Right lobe of liver (tissue), 6 donors: ENCODE measurements around the gene CLCN1. TPM values are rescaled to one million over a fixed set of nuclear protein-coding genes. Genes with fewer than 3 reads are reported as not detected.

Source experiments
- ATAC-seq, 4 donors: fragments of 200-7000 bp; cut with Tn5 transposase; one replicate each; pipeline ENCODE4 v1.9.1; 2020; ENCODE audit warnings: mild to moderate bottlenecking in 4 of 4, moderate library complexity in 4 of 4
- DNase-seq, 3 donors: peaks; one replicate each; pipeline ENCODE4 v3.0.0-alpha.2; 2020
- H3K27ac ChIP-seq, 3 donors: fragments of 200-600 bp; one replicate each; pipeline ENCODE4 v1.8.0; 2022
- H3K27me3 ChIP-seq, 2 donors: fragments of 200-600 bp; one replicate each; pipeline ENCODE4 v1.8.0; 2022
- H3K36me3 ChIP-seq, 4 donors: fragments of 200-600 bp; sonication (generic) in 1 of 4; one replicate each; pipeline versions ENCODE4 v1.5.1 to v1.8.0; 2017 to 2022; ENCODE audit warnings: control low read depth in 1 of 4
- H3K4me1 ChIP-seq, 4 donors: fragments of 200-600 bp; sonication (generic) in 1 of 4; one replicate each; pipeline versions ENCODE4 v1.5.1 to v1.8.0; 2017 to 2022; ENCODE audit warnings: control low read depth in 1 of 4
- H3K4me3 ChIP-seq, 3 donors: fragments of 200-600 bp; one replicate each; pipeline ENCODE4 v1.8.0; 2022
- H3K9me3 ChIP-seq, 4 donors: fragments of 200-600 bp; sonication (generic) in 1 of 4; one replicate each; pipeline versions ENCODE4 v1.5.1 to v1.8.0; 2017 to 2022; ENCODE audit warnings: control low read depth in 1 of 4
- POLR2A ChIP-seq: fragments of 450-650 bp; IDR thresholded peaks from one replicate; pipeline ENCODE4 v1.6.1; 2017; ENCODE audit warnings: antibody characterized with exemption, mild to moderate bottlenecking
- WGBS: methylation state at CpG from one replicate; pipeline ENCODE4 v1.1.6; 2018; ENCODE audit warnings: low coverage, low lambda C conversion rate; ENCODE audit not compliant: insufficient coverage; ENCODE audit errors: missing lambda C conversion rate; 5-methylcytosine and 5-hydroxymethylcytosine counted together
- intact Hi-C, 2 donors: fragments of 100-400 bp; cut with DNase I; formaldehyde crosslinking; loops; one replicate each; pipeline versions ENCODE4 v1.11.2 to v1.14.1; 2022
- total RNA-seq, 6 experiments: library from RNA; depleted of rRNA in 2 of 6; stranded (reverse); fragments of >200 nt in 2 of 6; fragmentation: NEBNext Ultra II Directional in 3 of 6; extraction: Animal tissue kit (Norgen Biotek cat#: 25700) in 3 of 6; gene quantifications; one replicate each; pipeline versions ENCODE4 v1.1.0 to v1.2.4, GENCODE V29; 2016 to 2023
- TF ChIP-seq, protein P1 (sequence below), 4 donors: fragments of 200-600 bp in 3 of 4; fragments of 450-650 bp in 1 of 4; IDR thresholded peaks; one replicate each; pipeline versions ENCODE4 v1.5.1 to v1.8.0; 2016 to 2022; ENCODE audit warnings: antibody characterized with exemption in 4 of 4, mild to moderate bottlenecking in 2 of 4
- donor health status: DM: no; HTN: yes; CAD: no.
- donor health status: DM: no; HTN: no; CAD: no.
- donor health status: DM: no; HTN: no; CAD: no.
- donor health status: DM: no; HTN: yes; CAD: no.
- donor health status: DM: no; HTN: yes; CAD: no.

Gene CLCN1
- total RNA-seq, 6 experiments from 2014 or later: not detected

DNA sequence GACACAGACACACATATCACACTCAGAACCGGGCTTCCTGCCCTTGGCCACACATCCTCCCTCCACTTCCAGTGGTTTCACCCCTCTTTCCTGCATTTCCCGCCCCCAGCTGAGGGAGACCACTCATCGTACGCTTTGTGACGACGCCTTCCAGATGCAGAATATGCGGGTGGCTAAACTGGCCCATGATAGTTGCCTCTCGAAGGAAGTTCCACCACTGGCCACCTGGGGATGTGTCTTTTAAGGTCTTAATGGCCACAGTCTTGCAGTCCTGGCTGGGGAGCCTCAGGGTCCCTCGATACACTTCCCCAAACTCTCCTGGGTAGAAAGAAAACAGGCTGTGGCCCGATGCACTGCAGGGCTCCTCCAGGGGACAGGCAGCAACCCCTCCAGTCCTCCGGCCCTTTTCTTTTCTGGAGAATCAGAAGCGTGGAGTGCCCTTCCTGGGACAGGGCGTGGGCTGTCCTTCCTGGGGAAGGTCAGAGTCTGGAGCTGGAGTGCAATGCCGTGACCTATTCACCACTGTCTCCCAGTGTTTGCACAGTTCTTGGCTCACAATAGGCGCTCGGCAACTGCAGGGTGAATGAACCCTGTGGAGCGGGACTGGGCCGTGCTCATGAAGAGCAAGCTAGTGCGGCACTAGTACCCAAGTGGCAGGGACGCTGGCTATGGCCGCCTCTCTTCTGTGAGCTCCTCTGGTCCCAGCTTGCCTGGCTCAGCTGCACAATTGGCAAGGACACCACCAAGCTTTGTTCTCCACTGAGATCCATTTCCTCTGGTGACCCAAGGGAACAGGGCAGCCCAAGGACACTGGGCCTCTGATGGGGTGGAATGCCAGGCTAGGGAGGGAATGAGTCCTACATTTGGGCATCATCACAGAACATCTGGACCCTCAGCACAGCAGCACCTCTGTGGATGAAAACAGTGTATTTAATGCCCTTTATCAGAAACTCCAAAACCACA, 79.6 kb downstream of the CLCN1 start:
- intact Hi-C loops: no loop called here
- 18% methylated on average over 12 of the region's 21 CpGs for WGBS
- H3K4me1 ChIP-seq: peaks cover 0 to 66% (median 36%) of the 10 kb centered on the region in 4 donors
- H3K27me3 ChIP-seq: no peaks in the 10 kb centered on the region
- peaks cover 0 to 10% (median 2%) of the 10 kb centered on the region in 4 donors for H3K36me3 ChIP-seq
- ATAC-seq (peak; percentile 80 to 88 (median 83)), DNase-seq (peak; percentile 88 to 95 (median 94))
- H3K9me3 ChIP-seq: no peaks in the 10 kb centered on the region
- peak overlapping the region in 1 of 3 donors; percentile 17 for H3K4me3 ChIP-seq
- H3K27ac ChIP-seq: peak overlapping the region in 1 of 3 donors; percentile 65
- TF ChIP-seq, protein P1, sequence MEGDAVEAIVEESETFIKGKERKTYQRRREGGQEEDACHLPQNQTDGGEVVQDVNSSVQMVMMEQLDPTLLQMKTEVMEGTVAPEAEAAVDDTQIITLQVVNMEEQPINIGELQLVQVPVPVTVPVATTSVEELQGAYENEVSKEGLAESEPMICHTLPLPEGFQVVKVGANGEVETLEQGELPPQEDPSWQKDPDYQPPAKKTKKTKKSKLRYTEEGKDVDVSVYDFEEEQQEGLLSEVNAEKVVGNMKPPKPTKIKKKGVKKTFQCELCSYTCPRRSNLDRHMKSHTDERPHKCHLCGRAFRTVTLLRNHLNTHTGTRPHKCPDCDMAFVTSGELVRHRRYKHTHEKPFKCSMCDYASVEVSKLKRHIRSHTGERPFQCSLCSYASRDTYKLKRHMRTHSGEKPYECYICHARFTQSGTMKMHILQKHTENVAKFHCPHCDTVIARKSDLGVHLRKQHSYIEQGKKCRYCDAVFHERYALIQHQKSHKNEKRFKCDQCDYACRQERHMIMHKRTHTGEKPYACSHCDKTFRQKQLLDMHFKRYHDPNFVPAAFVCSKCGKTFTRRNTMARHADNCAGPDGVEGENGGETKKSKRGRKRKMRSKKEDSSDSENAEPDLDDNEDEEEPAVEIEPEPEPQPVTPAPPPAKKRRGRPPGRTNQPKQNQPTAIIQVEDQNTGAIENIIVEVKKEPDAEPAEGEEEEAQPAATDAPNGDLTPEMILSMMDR (IDR thresholded peaks at IDR 0.05): peak in 1 of 4 donors; percentile 20
- TF ChIP-seq POLR2A: no peak

DNA sequence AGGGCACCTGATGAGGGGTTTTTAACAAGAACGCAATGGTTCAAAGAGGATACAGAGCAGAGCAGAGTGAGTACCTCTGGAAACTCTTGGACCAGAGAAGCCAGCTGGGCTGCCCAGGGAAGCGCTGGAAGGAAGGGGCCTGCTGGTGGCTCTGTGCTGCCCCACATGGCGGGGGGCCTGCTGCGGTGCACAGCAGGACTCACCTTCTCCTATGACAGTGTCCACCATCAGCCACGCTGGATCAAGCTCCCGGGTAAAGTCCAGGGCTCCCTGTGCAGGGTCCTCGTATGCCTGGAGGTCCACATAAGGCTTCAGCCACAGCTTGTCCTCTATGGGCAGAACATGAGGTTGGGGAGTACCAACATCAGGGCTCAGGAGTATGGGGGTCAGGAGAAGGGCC, 80.3 kb downstream of the CLCN1 start:
- WGBS: 45% methylated on average over 6 of the region's 7 CpGs
- Histone ChIP-seq H3K36me3 (peaks cover 0 to 3% (median 1%) of the 10 kb centered on the region in 4 donors), H3K4me3 (no peak overlapping the region), H3K4me1 (peaks cover 0 to 59% (median 33%) of the 10 kb centered on the region in 4 donors), H3K27ac (peak overlapping the region in 1 of 3 donors; percentile 65), H3K27me3 (no peaks in the 10 kb centered on the region), H3K9me3 (no peaks in the 10 kb centered on the region)
- TF ChIP-seq, protein P1 (IDR thresholded peaks at IDR 0.05): no peak
- TF ChIP-seq POLR2A: no peak
- DNase-seq: peak in 1 of 3 donors; percentile 31
- intact Hi-C loops: no loop called here
- peak in 1 of 4 donors; percentile 2 for ATAC-seq

DNA sequence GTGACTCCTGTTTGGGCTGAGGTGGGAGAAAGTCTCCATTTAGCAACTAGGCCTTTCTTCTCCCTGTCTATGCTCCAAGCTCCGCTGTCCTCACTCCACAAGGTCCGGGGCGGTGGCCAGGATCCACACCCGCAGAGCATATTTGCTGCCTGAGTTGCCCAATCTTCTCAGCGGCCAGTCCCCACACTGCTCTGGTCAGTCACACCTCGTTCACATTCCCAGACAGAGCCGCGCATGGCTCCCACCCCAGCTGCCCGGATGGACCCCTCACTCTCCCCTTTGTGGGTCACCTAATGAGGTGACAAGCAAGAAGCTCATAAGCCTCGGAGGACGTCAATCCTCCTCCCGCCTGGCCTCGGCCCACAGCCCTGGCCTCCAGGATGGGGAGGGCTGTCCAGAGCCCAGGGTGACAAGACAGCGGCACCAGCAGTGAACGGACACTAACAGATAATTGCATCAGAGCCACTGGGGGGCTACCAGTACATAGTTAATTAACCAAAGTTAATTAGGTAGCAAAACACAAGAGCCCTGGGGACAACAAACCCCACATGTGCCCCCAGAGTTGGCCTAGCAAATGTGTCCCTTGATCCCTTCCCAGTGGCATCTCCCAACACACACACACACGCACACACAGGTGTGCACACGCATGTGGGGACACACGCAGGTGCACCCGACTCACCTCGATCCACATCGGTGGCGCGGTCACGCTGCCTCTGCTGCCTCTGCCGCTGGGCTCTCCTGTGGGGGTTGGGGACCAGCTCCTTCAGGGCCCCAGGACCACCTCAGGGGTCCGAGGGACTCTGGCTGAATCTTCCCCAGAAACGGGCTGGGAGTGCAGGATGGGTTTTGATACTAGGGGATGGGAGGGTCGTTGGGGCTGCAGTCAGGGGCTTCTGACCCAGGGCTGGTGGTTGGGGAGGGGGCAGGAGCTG, 81.0 kb downstream of the CLCN1 start:
- Histone ChIP-seq H3K4me1 (peaks cover 0 to 57% (median 29%) of the 10 kb centered on the region in 4 donors), H3K27me3 (no peaks in the 10 kb centered on the region), H3K27ac (peak overlapping the region in 2 of 3 donors; percentile 11 to 65), H3K36me3 (no peaks in the 10 kb centered on the region), H3K9me3 (no peaks in the 10 kb centered on the region), H3K4me3 (no peak overlapping the region)
- intact Hi-C loops: no loop called here
- DNase-seq: peak; percentile 80 to 90 (median 88)
- TF ChIP-seq POLR2A: no peak
- TF ChIP-seq, protein P1 (IDR thresholded peaks at IDR 0.05): no peak
- 59% methylated on average over 11 of the region's 28 CpGs for WGBS
- ATAC-seq: peak; percentile 72 to 78 (median 74)

DNA sequence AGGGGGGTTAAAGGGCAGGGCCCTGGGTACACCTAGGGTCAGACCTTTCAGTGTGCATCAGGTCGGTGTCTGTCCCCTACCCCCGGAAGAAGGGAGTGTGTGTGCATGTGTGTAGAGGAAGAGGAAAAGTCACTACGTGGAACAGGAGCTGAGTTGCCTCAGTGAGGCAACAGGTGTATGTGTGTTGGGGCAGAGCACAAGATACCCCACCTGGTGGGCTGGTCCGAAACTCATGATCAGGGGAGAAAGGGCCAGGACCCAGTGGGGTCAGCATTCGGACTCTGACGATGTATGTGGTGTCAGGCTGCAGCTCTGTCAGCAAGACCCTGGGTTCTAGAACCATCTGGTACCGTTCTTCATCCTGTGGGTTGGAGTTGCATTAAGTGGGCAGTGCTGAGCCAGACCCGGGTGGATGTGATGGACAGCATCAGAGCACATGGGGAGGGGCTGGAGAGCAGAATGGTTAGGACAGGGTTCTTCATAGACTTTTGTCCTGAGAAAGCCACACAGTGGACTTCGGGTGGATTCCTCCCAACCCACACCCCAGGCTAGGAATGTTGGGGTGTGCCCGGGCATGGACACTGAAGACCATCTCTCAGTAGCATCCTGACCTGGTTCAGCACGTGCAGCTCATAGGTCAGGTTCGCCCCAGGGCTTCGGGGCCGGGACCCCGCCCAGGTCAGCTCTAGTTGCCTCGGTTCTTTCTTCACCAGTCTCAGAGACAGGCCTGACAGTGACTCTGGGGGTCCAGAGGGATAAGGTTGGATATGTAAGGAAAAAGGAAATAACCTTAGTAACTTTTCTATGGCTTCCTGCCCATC, 82.0 kb downstream of the CLCN1 start:
- H3K4me1 ChIP-seq: peaks cover 0 to 57% (median 28%) of the 10 kb centered on the region in 4 donors
- ATAC-seq (no peak), DNase-seq (no peak)
- TF ChIP-seq POLR2A: no peak
- TF ChIP-seq, protein P1 (IDR thresholded peaks at IDR 0.05): no peak
- no peaks in the 10 kb centered on the region for H3K9me3 ChIP-seq
- 72% methylated on average over 5 of the region's 16 CpGs for WGBS
- no peak overlapping the region for H3K27ac ChIP-seq
- no peak overlapping the region for H3K4me3 ChIP-seq
- no peaks in the 10 kb centered on the region for H3K36me3 ChIP-seq
- no peaks in the 10 kb centered on the region for H3K27me3 ChIP-seq
- intact Hi-C loops: no loop called here
